T-helper 1 cell treated with Interleukin-12 subunit alpha and Interleukin-12 subunit beta and Interleukin-4 antibody, amounts not matched to agents 30 ng/mL and 1 ng/mL, for 36 hours (primary cell): ENCODE measurements around the gene ADGRD1. TPM values are rescaled to one million over a fixed set of nuclear protein-coding genes. Genes with fewer than 3 reads are reported as not detected.
"Not testable (repeated sequence)": the region's sequence is repeated elsewhere in the genome, so short reads cannot be mapped to it uniquely, and the experiment has no call there.

Experiments
- intact Hi-C: fragments of 100-400 bp; cut with micrococcal nuclease; formaldehyde crosslinking; loops from one replicate; pipeline ENCODE4 v1.15.1; 2024
- total RNA-seq: library from RNA; stranded (reverse); gene quantifications from 2 replicates; pipeline ENCODE4 v1.2.3, GENCODE V29; 2022

The ADGRD1 gene
- total RNA-seq, 1 donor from 2014 or later = 0.54 TPM

- intact Hi-C loops = no loop called here
Measured at GRCh38 chr12:131116468-131117117, 162.9 kb downstream of the ADGRD1 start.

GRCh38 chr12:131117438-131118245, 163.9 kb downstream of the ADGRD1 start:
- intact Hi-C loops = no loop called here

GRCh38 chr12:131118371-131118770, 164.7 kb downstream of the ADGRD1 start:
- intact Hi-C loops = no loop called here

- intact Hi-C loops = not testable (repeated sequence)
Measured at GRCh38 chr12:131119345-131119744, 165.6 kb downstream of the ADGRD1 start.

GRCh38 chr12:131119936-131120335, 166.2 kb downstream of the ADGRD1 start:
- intact Hi-C loops = no loop called here

GRCh38 chr12:131120831-131121271, 167.1 kb downstream of the ADGRD1 start:
- intact Hi-C loops = no loop called here

- intact Hi-C loops = no loop called here
Measured at GRCh38 chr12:131121705-131122405, 168.1 kb downstream of the ADGRD1 start.

GRCh38 chr12:131122631-131123030, 168.9 kb downstream of the ADGRD1 start:
- intact Hi-C loops = no loop called here

- intact Hi-C loops = no loop called here
Measured at GRCh38 chr12:131123817-131124216, 170.1 kb downstream of the ADGRD1 start.

- intact Hi-C loops = no loop called here
Measured at GRCh38 chr12:131124487-131125280, 171.0 kb downstream of the ADGRD1 start.

- intact Hi-C loops = no loop called here
Measured at GRCh38 chr12:131126662-131127173, 173.0 kb downstream of the ADGRD1 start.

- intact Hi-C loops = no loop called here
Measured at GRCh38 chr12:131128556-131128955, 174.8 kb downstream of the ADGRD1 start.

GRCh38 chr12:131128966-131129619, 175.4 kb downstream of the ADGRD1 start:
- intact Hi-C loops = not testable (repeated sequence)

GRCh38 chr12:131129839-131130238, 176.1 kb downstream of the ADGRD1 start:
- intact Hi-C loops = loop anchor here (5.0 kb wide), 1 partner anchor 368 kb away; no protein-coding TSS in a partner anchor

GRCh38 chr12:131130311-131130911, 176.7 kb downstream of the ADGRD1 start:
- intact Hi-C loops = loop anchor here (5.0 kb wide), 1 partner anchor 368 kb away; no protein-coding TSS in a partner anchor

- intact Hi-C loops = loop anchor here (5.0 kb wide), 1 partner anchor 369 kb away; no protein-coding TSS in a partner anchor
Measured at GRCh38 chr12:131131077-131131807, 177.5 kb downstream of the ADGRD1 start.

- intact Hi-C loops = loop anchor here (1.0 to 5.0 kb wide), 4 partner anchors 26 to 369 kb away; no protein-coding TSS in a partner anchor
Measured at GRCh38 chr12:131131808-131132117, 178.1 kb downstream of the ADGRD1 start.

- intact Hi-C loops = loop anchor here (1.0 to 5.0 kb wide), 4 partner anchors 27 to 370 kb away; no protein-coding TSS in a partner anchor
Measured at GRCh38 chr12:131132118-131132892, 178.6 kb downstream of the ADGRD1 start.
